NT2/D1 (cell line): ENCODE results near the gene ASCL2.

Experiments used
- SUZ12 ChIP-seq: IDR thresholded peaks from 2 replicates; pipeline ENCODE4 v1.6.1; 2011; ENCODE audit not compliant: insufficient read length, insufficient read depth; ENCODE audit errors: extremely low read depth
- YY1 ChIP-seq: IDR thresholded peaks from 2 replicates; pipeline ENCODE4 v1.6.1; 2011; ENCODE audit not compliant: insufficient read length, insufficient read depth

- TF ChIP-seq SUZ12: no peak
- TF ChIP-seq YY1: no peak
These were observed 36.0 kb upstream of the ASCL2 start for GRCh38 chr11:2306452-2306823.
